Lung microvascular endothelial cell (primary cell): ENCODE measurements around the gene IL17B. TPM values are rescaled to one million over a fixed set of nuclear protein-coding genes. Genes with fewer than 3 reads are reported as not detected.

Experiments
- DNase-seq, 2 donors: peaks; one replicate each; pipeline versions ENCODE4 v3.0.0 to v3.0.0-alpha.2; 2010; ENCODE audit warnings: low read depth in 2 of 2
- total RNA-seq: library from RNA; depleted of rRNA; stranded (reverse); fragments of >200 nt; gene quantifications from 2 replicates; pipeline ENCODE4 v1.2.1, GENCODE V29; 2014

Gene IL17B
- total RNA-seq, 1 donor from 2014 or later, result not detected

DNA sequence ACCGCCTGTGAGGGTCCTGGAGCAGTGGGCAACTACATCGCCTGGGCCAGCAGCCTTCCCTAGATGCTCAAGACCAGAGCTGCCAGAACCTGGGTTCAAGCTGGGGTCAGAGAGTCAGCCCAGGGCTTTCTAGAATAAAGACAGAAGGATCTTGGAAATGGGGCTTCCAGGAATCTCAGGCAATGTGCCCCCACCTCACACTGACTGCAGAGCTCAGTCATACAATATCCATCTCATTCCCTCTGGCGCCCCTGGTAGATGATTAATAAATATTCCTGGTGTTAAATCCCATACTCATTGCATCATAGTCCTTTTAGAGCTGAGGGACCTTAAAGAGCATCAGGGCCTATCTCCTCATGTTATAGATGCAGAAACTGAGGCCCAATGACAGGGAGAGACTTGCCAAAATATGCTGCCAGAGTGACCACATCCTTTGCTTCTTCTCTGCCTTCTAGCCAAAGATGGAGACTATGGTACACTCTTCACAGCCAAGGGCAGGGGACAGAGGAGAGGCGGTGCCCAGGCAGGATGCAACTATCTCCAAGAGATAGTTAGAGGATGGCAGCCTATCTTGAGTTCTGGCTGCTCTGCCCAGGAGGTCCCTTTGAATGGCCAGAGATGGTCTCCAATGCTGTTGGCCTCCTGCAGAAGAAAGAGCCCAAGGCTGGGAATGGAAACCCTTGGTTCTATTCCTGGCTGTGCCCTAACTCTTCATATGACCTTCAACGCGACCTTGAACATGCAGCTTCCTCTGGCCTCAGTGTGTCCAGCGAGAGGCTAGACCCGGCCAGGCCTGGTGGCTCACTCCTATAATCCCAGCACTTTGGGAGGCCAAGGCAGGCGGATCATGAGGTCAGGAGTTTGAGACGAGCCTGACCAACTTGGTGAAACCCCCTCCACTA is 36.2 kb upstream of the IL17B start:
- DNase-seq, result no peak

- DNase-seq, result peak in 1 of 2 donors; percentile 23
These were observed 35.4 kb upstream of the IL17B start for GRCh38 chr5:149414405-149415065.

GRCh38 chr5:149413477-149414210 is 34.6 kb upstream of the IL17B start:
- DNase-seq, result no peak

GRCh38 chr5:149412783-149413476 is 33.8 kb upstream of the IL17B start:
- no peak for DNase-seq

GRCh38 chr5:149411738-149412519 is 32.8 kb upstream of the IL17B start:
- no peak for DNase-seq

DNA sequence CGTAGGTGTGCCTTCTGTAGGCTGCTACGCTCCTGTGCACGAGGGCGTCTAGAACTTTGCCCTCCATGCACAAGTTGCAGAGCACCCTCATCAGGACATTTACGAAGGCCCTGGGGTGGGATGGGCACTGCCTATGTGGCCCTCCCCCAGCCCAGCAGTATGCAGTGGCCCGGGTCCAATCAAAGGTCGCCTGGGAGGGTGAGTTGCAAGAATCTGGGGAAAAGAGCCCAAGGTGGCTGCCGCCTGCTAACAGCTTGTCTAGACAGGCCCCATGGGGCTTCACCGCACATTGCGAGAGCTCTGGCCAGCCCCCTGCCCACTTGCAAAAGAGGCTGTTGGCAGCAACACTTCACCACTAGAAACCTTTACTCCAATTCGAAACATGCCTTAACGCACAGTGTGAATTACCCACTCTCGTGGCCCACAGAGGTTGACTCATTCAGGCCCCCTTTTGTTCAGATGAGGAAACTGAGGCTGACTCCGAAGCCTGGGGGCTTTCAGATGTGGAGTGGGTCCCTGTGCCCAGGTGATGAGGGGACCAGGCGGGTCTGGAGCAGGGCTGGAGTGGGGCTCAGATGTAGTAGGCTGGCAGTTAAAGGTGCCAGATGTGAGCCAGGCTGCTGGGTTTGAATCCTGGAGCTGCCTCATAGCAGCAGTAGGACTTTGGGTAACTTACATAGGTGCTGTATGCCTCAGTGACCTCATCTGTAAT is 31.8 kb upstream of the IL17B start:
- no peak for DNase-seq

- DNase-seq, result no peak
These were observed 31.0 kb upstream of the IL17B start for GRCh38 chr5:149410071-149410470.

- DNase-seq, result no peak
These were observed 30.3 kb upstream of the IL17B start for GRCh38 chr5:149409268-149409948.

DNA sequence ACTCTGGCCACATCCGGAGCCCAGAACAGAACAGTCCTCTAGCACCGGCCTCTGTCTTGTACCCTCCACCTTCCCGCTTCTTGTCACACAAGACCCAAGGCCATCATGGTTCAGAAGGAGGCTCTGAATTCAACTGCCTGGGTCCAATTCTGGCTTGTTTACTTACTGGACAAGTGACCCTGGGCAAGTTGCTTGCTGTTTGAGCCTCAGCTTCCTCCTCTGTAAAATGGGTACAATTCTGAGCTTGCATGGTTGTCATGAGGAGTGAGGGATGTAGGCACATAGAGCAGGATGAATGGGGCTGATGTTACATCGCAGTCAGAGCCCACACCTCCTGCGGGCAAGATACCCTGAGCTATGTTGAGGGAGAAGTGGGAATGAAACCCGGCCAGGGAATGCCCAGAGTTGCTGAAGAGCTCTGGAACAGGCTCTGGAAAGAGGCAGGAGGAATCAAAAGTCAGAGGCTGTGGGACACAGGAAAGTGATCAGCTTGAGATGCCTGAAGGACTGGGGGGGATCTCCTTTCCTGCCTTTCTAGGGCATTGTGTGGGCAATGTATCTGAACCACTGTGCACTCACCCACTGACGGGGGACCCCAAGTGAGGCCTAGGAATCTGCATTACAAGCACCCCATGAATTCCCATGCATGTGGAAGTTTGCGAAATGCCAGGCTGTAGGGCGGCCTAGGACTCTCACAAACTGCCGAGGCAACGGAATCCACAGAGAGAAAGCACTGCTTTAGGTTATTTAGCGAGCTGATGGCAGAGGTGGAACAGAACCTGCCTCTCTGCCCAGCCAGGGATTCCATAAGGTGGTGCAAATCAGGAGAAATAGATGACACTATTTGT is 29.4 kb upstream of the IL17B start:
- no peak for DNase-seq

DNA sequence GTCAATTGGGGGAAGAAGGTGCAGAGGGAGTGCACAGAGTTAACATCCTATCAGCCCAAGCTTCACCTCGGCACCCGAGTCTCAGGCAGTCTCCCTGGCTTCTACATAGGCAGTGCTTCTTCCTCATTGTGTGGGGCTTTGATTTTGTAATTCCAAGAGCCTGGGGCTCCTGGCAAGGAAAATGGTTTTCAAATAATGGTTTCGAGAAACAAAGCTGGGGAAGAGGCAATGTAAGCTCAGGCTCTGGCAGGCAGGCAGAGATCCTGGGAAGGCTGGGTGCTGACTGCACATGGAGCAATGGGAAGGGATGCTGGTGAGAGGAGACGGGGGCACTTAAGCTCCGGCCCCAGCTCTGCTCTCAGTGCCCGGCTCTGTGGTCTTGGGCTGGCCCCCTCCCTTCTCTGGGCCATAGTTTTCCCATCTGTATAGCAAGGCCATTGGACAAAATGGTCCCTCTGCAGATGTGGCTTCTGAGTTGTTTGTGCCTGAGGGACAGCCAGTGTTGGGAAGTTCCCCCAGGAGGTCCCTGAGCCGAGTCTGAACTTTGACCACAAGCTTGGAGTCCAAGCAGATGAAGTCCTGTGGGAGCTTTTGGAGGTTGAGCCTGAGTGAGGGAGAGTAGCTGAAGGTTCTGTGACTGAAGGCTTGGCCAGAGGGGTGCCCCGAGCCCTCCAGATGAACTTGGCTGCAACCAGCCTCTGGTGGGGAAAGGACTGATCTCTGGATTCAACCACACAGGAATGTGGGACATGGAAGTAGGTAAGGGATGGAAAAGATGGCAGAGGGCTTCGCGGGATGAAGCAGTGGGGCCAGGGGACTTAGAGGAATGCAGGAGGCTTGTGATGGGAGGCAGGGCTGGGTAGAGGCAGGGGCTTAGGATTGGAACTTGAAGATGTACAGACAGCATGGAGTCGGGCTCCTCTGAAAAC is 28.5 kb upstream of the IL17B start:
- no peak for DNase-seq

DNA sequence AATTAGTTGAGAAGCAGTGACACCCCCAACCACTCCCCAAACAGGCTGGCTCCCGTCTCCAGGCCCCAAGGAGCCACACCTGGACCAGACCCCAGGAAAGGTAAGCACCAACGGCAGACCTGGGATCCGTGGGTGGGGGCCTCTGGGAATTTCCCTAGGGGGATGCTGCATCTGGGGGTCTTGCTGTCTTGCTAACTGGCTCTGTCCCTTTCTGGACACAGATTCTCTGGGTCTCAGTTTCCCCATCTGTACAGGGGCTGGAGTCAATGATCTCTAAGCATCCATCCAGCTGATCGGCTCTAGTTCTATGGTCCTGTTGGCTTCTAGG is 27.9 kb upstream of the IL17B start:
- no peak for DNase-seq

DNA sequence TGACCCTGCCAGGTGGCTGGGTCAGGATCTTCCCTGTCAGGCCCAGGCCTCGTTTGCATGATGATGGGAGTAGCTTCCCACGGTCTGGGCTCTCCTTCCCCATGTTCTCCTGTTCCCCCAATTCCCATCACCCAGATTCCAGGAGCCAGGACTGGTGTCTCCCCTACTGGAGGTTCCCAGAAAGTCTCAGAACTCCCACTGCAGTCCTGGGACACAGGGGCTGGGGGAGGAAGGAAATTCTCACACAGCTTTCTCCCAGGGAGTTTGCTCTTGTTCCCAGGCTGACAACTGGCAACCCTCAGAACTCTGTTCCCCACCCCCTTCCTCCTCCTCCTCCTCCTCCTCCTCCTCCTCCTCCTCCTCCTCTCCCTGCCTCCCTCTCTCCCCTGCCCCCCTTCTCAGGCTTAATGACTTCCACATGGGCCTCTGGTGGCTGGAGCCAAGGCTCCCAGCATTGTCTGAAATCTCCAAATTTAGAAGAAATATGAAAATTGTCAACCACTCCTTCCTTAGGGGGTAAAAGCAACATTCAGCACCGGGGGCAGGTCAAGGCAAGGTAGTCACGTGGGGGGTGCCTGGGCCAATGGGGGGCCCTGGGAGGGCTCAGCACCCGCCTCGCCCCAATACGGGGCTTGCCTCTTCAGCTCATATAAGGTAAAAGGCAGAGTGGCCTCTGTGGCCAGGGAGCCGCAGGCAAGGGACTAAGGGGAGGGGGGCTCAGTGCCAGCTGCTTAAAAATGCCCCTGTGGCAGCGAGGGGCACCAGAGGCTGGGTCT is 27.3 kb upstream of the IL17B start:
- DNase-seq, result no peak

GRCh38 chr5:149405550-149406202 is 26.6 kb upstream of the IL17B start:
- DNase-seq, result no peak

DNA sequence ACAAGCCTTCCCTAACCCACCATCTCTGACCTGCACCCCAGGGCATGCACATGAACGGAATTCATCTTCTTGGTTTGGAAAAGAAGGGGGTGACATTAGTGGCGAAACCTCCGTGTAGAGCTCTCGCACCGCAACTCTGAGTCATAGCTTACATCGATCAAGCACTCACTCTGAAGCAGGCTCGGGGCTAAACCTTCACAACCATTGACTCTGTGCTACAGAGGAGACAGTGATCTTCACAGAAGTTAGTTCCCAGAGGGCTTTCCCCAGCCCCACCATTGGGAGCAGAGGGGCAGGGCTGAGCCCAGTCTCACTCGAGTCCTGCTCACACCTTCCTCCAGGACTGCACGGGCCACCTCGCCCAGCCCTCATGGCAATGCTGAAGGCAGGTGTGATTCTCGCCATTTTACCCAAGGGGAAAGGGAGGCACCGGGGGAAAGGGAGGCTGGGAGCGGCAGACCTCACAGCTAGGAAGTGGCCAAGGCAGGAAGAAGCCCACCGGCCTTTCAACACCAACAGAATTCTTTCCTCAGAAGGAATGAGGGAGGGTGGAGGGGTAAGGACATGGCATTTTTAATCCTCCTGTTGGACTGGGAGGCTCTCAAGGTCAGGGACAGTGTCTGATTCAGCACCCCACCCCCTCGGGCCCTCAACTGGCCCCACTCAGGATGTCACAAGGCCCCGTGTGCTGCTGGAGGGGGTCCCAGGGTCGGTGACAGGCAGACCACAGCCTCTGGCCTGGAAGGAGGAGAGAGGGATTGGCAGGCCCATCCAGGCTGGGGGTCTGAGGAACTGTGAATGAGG is 25.9 kb upstream of the IL17B start:
- no peak for DNase-seq

GRCh38 chr5:149403923-149404745 is 25.0 kb upstream of the IL17B start:
- DNase-seq, result no peak
